Hepatocyte (in vitro differentiated cells): ENCODE data around the gene ADGRA1.

ENCODE experiments used
- CTCF ChIP-seq: fragments of 200-600 bp; sonication (generic); IDR thresholded peaks from 2 replicates; pipeline ENCODE4 v1.5.1; 2016; ENCODE audit warnings: antibody characterized with exemption, mild to moderate bottlenecking; ENCODE audit not compliant: poor library complexity
- EZH2 ChIP-seq: fragments of 200-600 bp; sonication (generic); IDR thresholded peaks from 2 replicates; pipeline ENCODE4 v1.6.1; 2016; ENCODE audit warnings: antibody characterized with exemption, mild to moderate bottlenecking, borderline replicate concordance

GRCh38 chr10:133100186-133100585 is 12.5 kb downstream of the ADGRA1 start:
- no peak for TF ChIP-seq CTCF
- no peak for TF ChIP-seq EZH2
